Measurements from ENCODE around the gene IL17RA. TPM values are rescaled to one million over a fixed set of nuclear protein-coding genes. Genes with fewer than 3 reads are reported as not detected.

Gene IL17RA
- 8.3 TPM for polyA plus RNA-seq (2012; ENCODE audit: insufficient read length, low read depth)

GRCh38 chr22:17084554-17085276 is at the start of gene IL17RA:
TSS of gene IL17RA (plus strand) at chr22:17085000. CDS start at chr22:17085092, 92 bp downstream.
- TF ChIP-seq REST (IDR thresholded peaks at IDR 0.05; ENCODE audit: insufficient read depth in 1 of 2, low read depth in 2 of 2, low read length in 2 of 2), result no peak
- peak; percentile 61; the same call in 1 of the 2 replicates for TF ChIP-seq POLR2AphosphoS5 (IDR thresholded peaks at IDR 0.05; ENCODE audit: low read depth, low read length)
- peak; percentile 80; the same call in 1 of the 2 replicates for TF ChIP-seq TAF1 (IDR thresholded peaks at IDR 0.05; ENCODE audit: borderline replicate concordance, insufficient read depth, low read length)
- TF ChIP-seq SIN3A (IDR thresholded peaks at IDR 0.05; ENCODE audit: borderline replicate concordance, insufficient read depth, low read length), result no peak
- peak; percentile 76 for TF ChIP-seq FOXP2 (optimal IDR thresholded peaks at IDR 0.05; ENCODE audit: borderline replicate concordance, extremely low read depth, extremely low read length, insufficient read depth)

- TF ChIP-seq SIN3A (IDR thresholded peaks at IDR 0.05; ENCODE audit: borderline replicate concordance, insufficient read depth, low read length) (no peak), POLR2AphosphoS5 (IDR thresholded peaks at IDR 0.05; ENCODE audit: low read depth, low read length) (no peak), REST (IDR thresholded peaks at IDR 0.05; ENCODE audit: insufficient read depth in 1 of 2, low read depth in 2 of 2, low read length in 2 of 2) (no peak), TAF1 (IDR thresholded peaks at IDR 0.05; ENCODE audit: borderline replicate concordance, insufficient read depth, low read length) (no peak), FOXP2 (optimal IDR thresholded peaks at IDR 0.05; ENCODE audit: borderline replicate concordance, extremely low read depth, extremely low read length, insufficient read depth) (no peak)
Observed at GRCh38 chr22:17035246-17035645, 49.6 kb upstream of the IL17RA start.

- TF ChIP-seq POLR2AphosphoS5 (IDR thresholded peaks at IDR 0.05; ENCODE audit: low read depth, low read length), result no peak
- no peak for TF ChIP-seq FOXP2 (optimal IDR thresholded peaks at IDR 0.05; ENCODE audit: borderline replicate concordance, extremely low read depth, extremely low read length, insufficient read depth)
- no peak for TF ChIP-seq REST (IDR thresholded peaks at IDR 0.05; ENCODE audit: insufficient read depth in 1 of 2, low read depth in 2 of 2, low read length in 2 of 2)
- TF ChIP-seq TAF1 (IDR thresholded peaks at IDR 0.05; ENCODE audit: borderline replicate concordance, insufficient read depth, low read length), result no peak
- TF ChIP-seq SIN3A (IDR thresholded peaks at IDR 0.05; ENCODE audit: borderline replicate concordance, insufficient read depth, low read length), result no peak
Observed at GRCh38 chr22:17043521-17043920, 41.3 kb upstream of the IL17RA start.

- TF ChIP-seq FOXP2 (optimal IDR thresholded peaks at IDR 0.05; ENCODE audit: borderline replicate concordance, extremely low read depth, extremely low read length, insufficient read depth), result no peak
- no peak for TF ChIP-seq TAF1 (IDR thresholded peaks at IDR 0.05; ENCODE audit: borderline replicate concordance, insufficient read depth, low read length)
- TF ChIP-seq SIN3A (IDR thresholded peaks at IDR 0.05; ENCODE audit: borderline replicate concordance, insufficient read depth, low read length), result no peak
- no peak for TF ChIP-seq REST (IDR thresholded peaks at IDR 0.05; ENCODE audit: insufficient read depth in 1 of 2, low read depth in 2 of 2, low read length in 2 of 2)
- TF ChIP-seq POLR2AphosphoS5 (IDR thresholded peaks at IDR 0.05; ENCODE audit: low read depth, low read length), result no peak
Observed at GRCh38 chr22:17046566-17047348, 38.0 kb upstream of the IL17RA start.
